LoVo (cell line): Measurements from ENCODE around the gene BTBD10.

Source experiments
- DNase-seq: peaks from one replicate; pipeline ENCODE4 v3.0.0-alpha.2; 2016; ENCODE audit warnings: low spot score

Gene BTBD10

GRCh38 chr11:13338427-13339069 lies 124.5 kb downstream of the BTBD10 start:
- DNase-seq: peak; percentile 70

DNA sequence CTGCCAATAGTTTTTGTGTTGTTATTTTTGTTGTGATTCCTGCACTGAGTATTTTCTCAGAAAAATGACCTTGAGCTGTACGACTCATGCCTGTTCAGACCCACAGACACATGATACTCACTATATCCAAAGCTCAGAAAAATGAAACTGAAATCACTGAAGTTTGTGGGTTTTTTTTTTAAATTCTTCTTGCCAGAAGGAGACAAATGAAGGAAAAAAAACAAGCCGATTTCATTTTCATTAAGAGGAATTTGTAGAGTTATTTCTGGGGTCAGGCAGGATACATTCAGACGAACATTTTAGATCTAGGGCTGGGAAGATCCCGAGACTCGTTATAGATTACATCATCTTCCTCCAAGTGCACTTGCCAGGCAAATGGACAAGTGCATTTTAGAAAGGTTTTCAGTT lies 125.0 kb downstream of the BTBD10 start:
- no peak for DNase-seq
